ENCODE data around the gene COPS3. TPM values are rescaled to one million over a fixed set of nuclear protein-coding genes. Genes with fewer than 3 reads are reported as not detected.

COPS3 gene
- total and polyA plus RNA-seq, 8 donors = 48.4 to 69.9 (median 64.9) TPM

DNA sequence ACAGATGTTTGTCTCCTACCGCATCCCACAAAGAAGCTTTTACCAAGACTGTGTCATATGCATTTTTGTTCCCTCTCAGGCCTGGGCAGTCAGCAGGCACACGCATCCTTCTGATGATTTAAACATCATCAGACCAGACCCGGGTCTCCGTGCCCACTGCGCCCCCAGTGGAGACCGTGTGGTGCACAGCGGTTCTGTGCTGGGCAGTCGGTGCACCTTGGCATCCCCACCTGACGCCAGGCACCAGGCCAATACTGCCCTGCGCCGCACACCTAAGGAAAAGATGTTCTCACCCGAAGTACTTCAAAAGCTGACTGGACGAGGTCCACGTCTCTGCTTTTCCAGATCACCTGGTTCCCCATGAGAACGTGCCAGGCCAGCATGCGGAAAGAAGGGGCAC, 64.3 kb downstream of the COPS3 start:
- ATAC-seq (no peak), DNase-seq (no peak)
- no peak overlapping the region for H3K4me3 ChIP-seq
- intact Hi-C loops (cut with DNase I) = loop anchor here in 1 of 2 donors (10.0 kb wide), 1 partner anchor 212 kb away; no protein-coding TSS in a partner anchor
- peaks cover 3 to 100% of the 10 kb centered on the region in 2 donors for H3K36me3 ChIP-seq
- no peak for TF ChIP-seq CTCF (IDR thresholded peaks at IDR 0.05)
- H3K27me3 ChIP-seq = no peaks in the 10 kb centered on the region
- H3K9me3 ChIP-seq = no peaks in the 10 kb centered on the region
- H3K4me1 ChIP-seq = no peaks in the 10 kb centered on the region
- no peak overlapping the region for H3K27ac ChIP-seq

DNA sequence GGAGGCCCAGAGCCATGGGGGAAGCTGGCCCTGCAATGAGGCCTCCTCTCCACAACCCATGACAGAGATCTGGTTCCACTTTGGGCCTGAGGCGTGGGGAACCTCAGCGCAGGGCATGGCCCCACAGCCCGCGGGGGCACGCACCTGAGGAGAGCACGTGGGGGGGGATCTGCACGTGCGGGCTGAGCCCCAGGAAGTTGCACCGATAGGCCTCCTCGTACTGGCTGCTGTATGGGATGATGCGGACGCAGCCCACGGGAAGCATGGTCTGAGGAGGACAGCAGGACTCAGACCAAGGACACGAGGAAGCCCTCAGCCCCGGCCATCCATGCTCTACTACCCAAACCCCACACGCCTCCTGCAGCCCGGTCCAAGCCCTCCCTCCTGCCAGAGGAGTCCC, 64.8 kb downstream of the COPS3 start:
- no peaks in the 10 kb centered on the region for H3K4me1 ChIP-seq
- no peak overlapping the region for H3K4me3 ChIP-seq
- H3K27ac ChIP-seq = no peak overlapping the region
- no peak for ATAC-seq
- no peak for TF ChIP-seq CTCF (IDR thresholded peaks at IDR 0.05)
- H3K27me3 ChIP-seq = no peaks in the 10 kb centered on the region
- DNase-seq = no peak
- H3K9me3 ChIP-seq = no peaks in the 10 kb centered on the region
- intact Hi-C loops (cut with DNase I) = loop anchor here in 1 of 2 donors (10.0 kb wide), 1 partner anchor 211 kb away; no protein-coding TSS in a partner anchor
- H3K36me3 ChIP-seq = peaks cover 0 to 100% of the 10 kb centered on the region in 2 donors

GRCh38 chr17:17215575-17215974, 65.5 kb downstream of the COPS3 start:
- ATAC-seq = no peak
- DNase-seq = no peak
- Histone ChIP-seq H3K4me1 (no peaks in the 10 kb centered on the region), H3K27ac (no peak overlapping the region), H3K9me3 (no peaks in the 10 kb centered on the region), H3K4me3 (no peak overlapping the region), H3K27me3 (no peaks in the 10 kb centered on the region), H3K36me3 (peaks cover 0 to 100% of the 10 kb centered on the region in 2 donors)
- TF ChIP-seq CTCF (IDR thresholded peaks at IDR 0.05) = no peak
- intact Hi-C loops (cut with DNase I) = loop anchor here in 1 of 2 donors (10.0 kb wide), 1 partner anchor 211 kb away; no protein-coding TSS in a partner anchor

- Histone ChIP-seq H3K4me1 (no peaks in the 10 kb centered on the region), H3K27me3 (no peaks in the 10 kb centered on the region), H3K9me3 (no peaks in the 10 kb centered on the region), H3K4me3 (no peak overlapping the region), H3K36me3 (peaks cover 0 to 98% of the 10 kb centered on the region in 2 donors), H3K27ac (no peak overlapping the region)
- no peak for TF ChIP-seq CTCF (IDR thresholded peaks at IDR 0.05)
- intact Hi-C loops (cut with DNase I) = loop anchor here in 1 of 2 donors (10.0 kb wide), 1 partner anchor 210 kb away; no protein-coding TSS in a partner anchor
- no peak for ATAC-seq
- DNase-seq = no peak
Measured at GRCh38 chr17:17214646-17215436, 66.2 kb downstream of the COPS3 start.

DNA sequence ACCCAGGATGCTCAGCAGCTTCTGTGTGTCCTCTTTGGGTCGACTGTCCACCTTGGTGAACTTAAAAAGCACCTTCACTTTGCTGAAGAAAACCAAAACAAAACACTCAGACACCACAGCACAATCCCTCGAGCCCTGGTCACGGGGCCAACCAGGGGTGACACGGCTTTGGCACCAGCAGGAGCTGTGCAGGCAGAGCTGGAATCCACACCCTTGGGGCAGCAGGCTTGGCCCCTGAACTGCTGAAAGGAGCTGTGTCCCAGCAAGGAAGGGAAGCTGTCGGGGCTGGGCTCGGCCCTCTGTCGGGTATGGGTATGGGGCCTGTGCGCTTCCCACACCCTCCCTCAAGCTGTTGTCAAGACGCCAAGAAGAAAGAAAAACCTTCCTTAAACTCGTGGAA, 67.3 kb downstream of the COPS3 start:
- H3K9me3 ChIP-seq = no peaks in the 10 kb centered on the region
- no peak overlapping the region for H3K4me3 ChIP-seq
- intact Hi-C loops (cut with DNase I) = loop anchor here in 1 of 2 donors (10.0 kb wide), 1 partner anchor 209 kb away; no protein-coding TSS in a partner anchor
- no peak overlapping the region for H3K27ac ChIP-seq
- H3K36me3 ChIP-seq = peaks cover 0 to 87% of the 10 kb centered on the region in 2 donors
- no peak for ATAC-seq
- no peak for TF ChIP-seq CTCF (IDR thresholded peaks at IDR 0.05)
- H3K27me3 ChIP-seq = no peaks in the 10 kb centered on the region
- DNase-seq = no peak
- H3K4me1 ChIP-seq = no peaks in the 10 kb centered on the region

Data from left lung (tissue), 10 donors.